Neural cell (in vitro differentiated cells): Measurements from ENCODE around the gene GLS2.

Experiments used
- CTCF ChIP-seq: fragments of 450-650 bp; IDR thresholded peaks from 2 replicates; pipeline ENCODE4 v1.5.1; 2014; ENCODE audit warnings: antibody characterized with exemption, mild to moderate bottlenecking, moderate library complexity; ENCODE audit not compliant: poor library complexity, severe bottlenecking
- EP300 ChIP-seq: fragments of 450-650 bp; conservative IDR thresholded peaks from 2 replicates; pipeline ENCODE4 v1.6.1; 2014; ENCODE audit warnings: antibody characterized with exemption, mild to moderate bottlenecking, moderate library complexity; ENCODE audit not compliant: poor library complexity, severe bottlenecking
- EZH2 ChIP-seq: fragments of 200-600, 300-800 bp; shearing (Covaris generic), sonication (generic); IDR thresholded peaks from 2 replicates; pipeline ENCODE4 v1.6.1; 2014; ENCODE audit warnings: antibody characterized with exemption, low read length, borderline replicate concordance, mild to moderate bottlenecking; ENCODE audit not compliant: insufficient read depth, poor library complexity, severe bottlenecking
- MXI1 ChIP-seq: fragments of 450-650 bp; conservative IDR thresholded peaks from 2 replicates; pipeline ENCODE4 v1.6.1; 2014; ENCODE audit warnings: antibody characterized with exemption, mild to moderate bottlenecking; ENCODE audit not compliant: poor library complexity, severe bottlenecking
- POLR2AphosphoS5 ChIP-seq: IDR thresholded peaks from 2 replicates; pipeline ENCODE4 v1.6.1; 2012
- RAD21 ChIP-seq: fragments of 450-650 bp; conservative IDR thresholded peaks from 2 replicates; pipeline ENCODE4 v1.6.1; 2014; ENCODE audit warnings: antibody characterized with exemption, mild to moderate bottlenecking, moderate library complexity
- REST ChIP-seq: IDR thresholded peaks from 2 replicates; pipeline ENCODE4 v1.6.1; 2012; ENCODE audit warnings: borderline replicate concordance
- SMC3 ChIP-seq: fragments of 450-650 bp; conservative IDR thresholded peaks from 2 replicates; pipeline ENCODE4 v1.6.1; 2014; ENCODE audit warnings: antibody characterized with exemption, mild to moderate bottlenecking, moderate library complexity; ENCODE audit not compliant: poor library complexity
- TAF1 ChIP-seq: IDR thresholded peaks from 2 replicates; pipeline ENCODE4 v1.6.1; 2012; ENCODE audit warnings: low read depth

GRCh38 chr12:56461235-56462159, 26.5 kb downstream of the GLS2 start:
- TF ChIP-seq RAD21 (no peak), EP300 (no peak), CTCF (no peak), TAF1 (no peak), REST (no peak), POLR2AphosphoS5 (no peak), EZH2 (no peak), MXI1 (no peak), SMC3 (no peak)
